CD4-positive, alpha-beta T cell treated with Interleukin-2 at 100 ng/mL for 4 hours (primary cell): ENCODE results near the gene OXGR1.

Experiments used
- DNase-seq: peaks from one replicate; pipeline ENCODE4 v3.0.0-alpha.2; 2020; ENCODE audit warnings: low spot score

OXGR1 gene

DNA sequence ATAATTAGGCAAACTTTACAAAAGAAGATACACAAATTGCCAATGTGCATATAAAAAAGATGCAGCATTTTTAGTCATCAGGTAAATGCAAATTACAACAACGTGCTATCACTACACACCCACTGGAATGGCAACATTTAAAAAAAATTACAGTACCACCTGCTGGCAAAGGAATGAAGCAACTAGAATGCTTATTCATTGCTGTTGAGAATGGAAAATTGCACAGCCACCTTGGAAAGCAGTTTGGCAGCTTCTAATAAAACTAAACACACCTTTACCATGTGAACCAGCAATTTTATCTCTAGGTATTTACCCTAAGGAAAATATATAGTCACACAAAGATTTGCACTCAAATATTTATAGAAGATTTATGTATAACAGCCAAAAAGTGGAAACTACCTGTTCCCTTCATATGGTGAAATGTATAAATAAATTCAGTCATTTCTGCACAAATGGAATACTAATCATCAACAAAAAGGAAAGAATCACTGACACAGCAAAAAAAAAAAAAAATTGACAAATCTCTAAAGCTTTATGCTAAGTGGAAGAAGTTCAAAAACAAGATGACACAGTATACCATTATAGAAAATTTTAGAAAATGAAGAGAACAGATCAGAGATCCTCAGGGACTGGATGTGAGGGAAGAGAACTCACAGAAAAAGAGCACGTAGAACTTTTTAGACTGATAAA is 30.3 kb downstream of the OXGR1 start:
- DNase-seq: no peak

DNA sequence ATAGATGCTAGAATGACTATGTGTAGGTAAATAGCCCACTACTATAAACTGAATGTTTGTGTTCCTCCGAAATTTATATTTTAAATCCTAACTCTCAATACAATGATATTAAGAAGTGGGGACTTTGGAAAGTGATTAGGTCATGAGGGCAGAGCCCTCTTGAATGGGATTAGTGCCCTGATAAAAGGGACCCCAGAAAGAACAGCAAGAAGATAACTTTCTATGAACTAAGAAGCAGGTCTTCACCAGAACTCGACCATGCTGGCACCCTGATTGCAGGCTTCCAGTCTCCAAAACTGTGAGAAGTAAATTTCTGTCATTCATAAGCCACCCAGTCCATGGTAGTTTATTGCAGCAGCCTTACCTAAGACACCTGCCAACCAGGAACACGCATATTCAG is 33.9 kb downstream of the OXGR1 start:
- no peak for DNase-seq

GRCh38 chr13:96958286-96958891 is 35.9 kb downstream of the OXGR1 start:
- peak; percentile 13 for DNase-seq

DNA sequence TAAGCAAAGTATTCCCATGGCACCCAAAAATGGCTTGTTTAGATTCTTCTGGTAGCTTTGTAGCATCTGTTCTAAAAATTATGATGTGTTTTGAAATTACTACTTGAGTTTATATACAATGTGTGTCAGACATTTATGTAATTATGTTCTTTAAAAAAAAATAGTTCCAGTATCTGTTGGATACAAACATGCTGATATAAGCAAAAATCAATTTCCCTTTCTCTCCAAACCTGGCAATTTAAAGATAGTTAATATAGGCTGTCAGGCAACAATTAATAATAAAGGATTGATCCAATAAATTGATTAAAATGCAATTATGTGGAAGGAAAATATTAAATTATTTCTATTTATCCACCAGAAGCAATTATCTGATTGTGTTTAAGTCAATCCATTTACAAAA is 41.7 kb downstream of the OXGR1 start:
- no peak for DNase-seq

GRCh38 chr13:96948127-96948526 is 46.1 kb downstream of the OXGR1 start:
- DNase-seq: no peak

- no peak for DNase-seq
Measured at GRCh38 chr13:96947343-96947910, 46.8 kb downstream of the OXGR1 start.

- DNase-seq: no peak
Measured at GRCh38 chr13:96946709-96947311, 47.5 kb downstream of the OXGR1 start.

DNA sequence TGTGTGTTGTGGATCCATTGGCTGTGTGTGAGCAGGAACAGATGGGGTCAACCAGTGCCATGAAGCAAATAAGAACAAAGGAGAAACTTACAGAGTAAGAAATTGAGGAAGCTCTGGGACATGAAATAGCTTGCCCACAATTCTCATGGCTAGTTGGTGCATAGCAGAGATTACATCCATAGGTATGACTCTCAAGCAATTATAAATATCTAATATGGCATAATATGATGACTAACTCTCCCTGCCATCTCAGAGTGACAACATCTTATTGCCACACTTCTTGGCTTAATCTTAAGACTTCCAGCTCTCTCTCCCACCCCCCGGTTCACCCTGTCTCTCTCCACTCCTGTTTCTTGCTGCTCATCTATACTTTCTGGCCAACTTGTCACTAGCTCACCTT is 53.3 kb downstream of the OXGR1 start:
- no peak for DNase-seq

DNA sequence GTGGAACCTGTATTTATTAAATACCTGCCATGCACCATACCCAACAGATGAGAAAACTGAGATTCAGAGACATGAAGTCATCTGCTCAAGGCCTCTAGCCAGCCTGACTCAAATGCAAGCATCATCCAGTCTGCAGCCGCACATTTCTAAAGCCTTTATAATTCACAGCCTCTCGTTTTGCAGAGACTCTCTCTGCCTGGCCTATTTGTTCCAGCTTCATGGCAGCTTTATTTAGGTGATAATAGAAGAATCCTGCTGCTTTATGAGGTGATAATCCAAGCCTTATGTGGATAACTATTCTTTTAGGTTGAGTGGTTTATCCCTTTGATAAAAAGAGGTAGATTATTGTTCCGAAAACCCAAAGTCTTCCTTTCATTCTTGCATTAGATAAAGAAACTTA is 58.4 kb downstream of the OXGR1 start:
- DNase-seq: no peak
